BLaER1 (cell line): ENCODE results near the gene SRCIN1.

ENCODE experiments used
- H3K27ac ChIP-seq: shearing (Covaris generic); formaldehyde crosslinking; 2 replicates; pipeline ENCODE4 v1.8.1; 2022
- H3K27me3 ChIP-seq: shearing (Covaris generic); formaldehyde crosslinking; 2 replicates; pipeline ENCODE4 v1.8.1; 2022
- H3K36me3 ChIP-seq: shearing (Covaris generic); formaldehyde crosslinking; 2 replicates; pipeline ENCODE4 v1.8.1; 2022
- H3K4me1 ChIP-seq: shearing (Covaris generic); formaldehyde crosslinking; 2 replicates; pipeline ENCODE4 v1.8.1; 2022
- H3K4me2 ChIP-seq: shearing (Covaris generic); formaldehyde crosslinking; 2 replicates; pipeline ENCODE4 v1.8.1; 2022
- H3K4me3 ChIP-seq: shearing (Covaris generic); formaldehyde crosslinking; 2 replicates; pipeline ENCODE4 v1.8.1; 2022
- H3K9ac ChIP-seq: shearing (Covaris generic); formaldehyde crosslinking; 2 replicates; pipeline ENCODE4 v1.8.1; 2022
- H3K9me3 ChIP-seq: shearing (Covaris generic); formaldehyde crosslinking; 2 replicates; pipeline ENCODE4 v1.8.1; 2022
- H4K20me1 ChIP-seq: shearing (Covaris generic); formaldehyde crosslinking; 2 replicates; pipeline ENCODE4 v1.8.1; 2022
- Cebpa-rat ChIP-seq: shearing (Covaris generic); IDR thresholded peaks from 2 replicates; pipeline ENCODE4 v1.8.1; 2022

The SRCIN1 gene

GRCh38 chr17:38512473-38513058, 93.2 kb downstream of the SRCIN1 start:
- TF ChIP-seq Cebpa-rat, result no peak

GRCh38 chr17:38511150-38512108, 94.3 kb downstream of the SRCIN1 start:
- Histone ChIP-seq H3K9me3 (no peaks in the 10 kb centered on the region), H3K9ac (no peak overlapping the region), H4K20me1 (peaks cover 55% of the 10 kb centered on the region), H3K27me3 (peaks cover 45% of the 10 kb centered on the region), H3K4me1 (peaks cover 10% of the 10 kb centered on the region), H3K4me2 (no peak overlapping the region), H3K27ac (no peak overlapping the region), H3K36me3 (peaks cover 19% of the 10 kb centered on the region), H3K4me3 (no peak overlapping the region)
- no peak for TF ChIP-seq Cebpa-rat

More at GRCh38 chr17:38512473-38513058, 93.2 kb downstream of the SRCIN1 start:
- no peaks in the 10 kb centered on the region for H3K9me3 ChIP-seq
- peaks cover 51% of the 10 kb centered on the region for H4K20me1 ChIP-seq
- no peak overlapping the region for H3K4me2 ChIP-seq
- H3K4me1 ChIP-seq, result peaks cover 10% of the 10 kb centered on the region
- peaks cover 9% of the 10 kb centered on the region for H3K36me3 ChIP-seq
- no peak overlapping the region for H3K9ac ChIP-seq
- no peak overlapping the region for H3K4me3 ChIP-seq
- H3K27me3 ChIP-seq, result peaks cover 42% of the 10 kb centered on the region
- no peak overlapping the region for H3K27ac ChIP-seq

- Histone ChIP-seq H3K36me3 (peaks cover 27% of the 10 kb centered on the region), H3K4me1 (peaks cover 10% of the 10 kb centered on the region), H3K9ac (no peak overlapping the region), H4K20me1 (peaks cover 63% of the 10 kb centered on the region), H3K27me3 (peaks cover 45% of the 10 kb centered on the region), H3K4me2 (peak overlapping the region; percentile 61), H3K4me3 (peak overlapping the region; percentile 48), H3K27ac (no peak overlapping the region), H3K9me3 (no peaks in the 10 kb centered on the region)
- TF ChIP-seq Cebpa-rat, result no peak
Observed at GRCh38 chr17:38510421-38511149, 95.2 kb downstream of the SRCIN1 start.

- peaks cover 30% of the 10 kb centered on the region for H3K36me3 ChIP-seq
- peaks cover 10% of the 10 kb centered on the region for H3K4me1 ChIP-seq
- H3K4me3 ChIP-seq, result peak overlapping the region; percentile 48
- H3K27me3 ChIP-seq, result peaks cover 45% of the 10 kb centered on the region
- H3K9ac ChIP-seq, result no peak overlapping the region
- peaks cover 64% of the 10 kb centered on the region for H4K20me1 ChIP-seq
- H3K9me3 ChIP-seq, result no peaks in the 10 kb centered on the region
- peak overlapping the region; percentile 61 for H3K4me2 ChIP-seq
- no peak for TF ChIP-seq Cebpa-rat
- no peak overlapping the region for H3K27ac ChIP-seq
Observed at GRCh38 chr17:38509772-38510420, 95.9 kb downstream of the SRCIN1 start.

- H3K27ac ChIP-seq, result no peak overlapping the region
- H3K4me2 ChIP-seq, result peak overlapping the region; percentile 61
- TF ChIP-seq Cebpa-rat, result no peak
- peaks cover 64% of the 10 kb centered on the region for H4K20me1 ChIP-seq
- peak overlapping the region; percentile 48; the same call in 1 of the 2 replicates for H3K4me3 ChIP-seq
- no peaks in the 10 kb centered on the region for H3K9me3 ChIP-seq
- peaks cover 10% of the 10 kb centered on the region for H3K4me1 ChIP-seq
- H3K9ac ChIP-seq, result no peak overlapping the region
- H3K36me3 ChIP-seq, result peaks cover 37% of the 10 kb centered on the region
- peaks cover 45% of the 10 kb centered on the region for H3K27me3 ChIP-seq
Observed at GRCh38 chr17:38508954-38509771, 96.6 kb downstream of the SRCIN1 start.

- no peak overlapping the region for H3K9ac ChIP-seq
- H3K4me1 ChIP-seq, result peaks cover 10% of the 10 kb centered on the region
- TF ChIP-seq Cebpa-rat, result no peak
- H3K4me3 ChIP-seq, result no peak overlapping the region
- H3K27ac ChIP-seq, result no peak overlapping the region
- no peak overlapping the region for H3K4me2 ChIP-seq
- peaks cover 45% of the 10 kb centered on the region for H3K27me3 ChIP-seq
- H3K36me3 ChIP-seq, result peaks cover 43% of the 10 kb centered on the region
- H4K20me1 ChIP-seq, result peaks cover 64% of the 10 kb centered on the region
- no peaks in the 10 kb centered on the region for H3K9me3 ChIP-seq
Observed at GRCh38 chr17:38508570-38508950, 97.2 kb downstream of the SRCIN1 start.

- Histone ChIP-seq H3K27ac (no peak overlapping the region), H3K4me1 (peaks cover 10% of the 10 kb centered on the region), H3K4me2 (no peak overlapping the region), H4K20me1 (peaks cover 64% of the 10 kb centered on the region), H3K9ac (no peak overlapping the region), H3K27me3 (peaks cover 45% of the 10 kb centered on the region), H3K36me3 (peaks cover 48% of the 10 kb centered on the region), H3K9me3 (no peaks in the 10 kb centered on the region), H3K4me3 (no peak overlapping the region)
- no peak for TF ChIP-seq Cebpa-rat
Observed at GRCh38 chr17:38507921-38508569, 97.7 kb downstream of the SRCIN1 start.

- Histone ChIP-seq H3K4me1 (peaks cover 10% of the 10 kb centered on the region), H4K20me1 (peaks cover 62% of the 10 kb centered on the region), H3K9me3 (no peaks in the 10 kb centered on the region), H3K27ac (no peak overlapping the region), H3K4me3 (no peak overlapping the region), H3K27me3 (peaks cover 45% of the 10 kb centered on the region), H3K4me2 (no peak overlapping the region), H3K36me3 (peaks cover 54% of the 10 kb centered on the region), H3K9ac (no peak overlapping the region)
- TF ChIP-seq Cebpa-rat, result no peak
Observed at GRCh38 chr17:38507436-38507835, 98.3 kb downstream of the SRCIN1 start.
